GF-D8 (cell line): ENCODE measurements around the gene MARCO.
A peak's percentile ranks its signal among the peaks of the same experiment; 100 is the strongest.
"Not testable (repeated sequence)": the region's sequence is repeated elsewhere in the genome, so short reads cannot be mapped to it uniquely, and the experiment has no call there.

Experiments used
- DNase-seq: peaks from one replicate; lab custom pipeline; 2025; lab: John Stamatoyannopoulos, UW

MARCO gene

DNA sequence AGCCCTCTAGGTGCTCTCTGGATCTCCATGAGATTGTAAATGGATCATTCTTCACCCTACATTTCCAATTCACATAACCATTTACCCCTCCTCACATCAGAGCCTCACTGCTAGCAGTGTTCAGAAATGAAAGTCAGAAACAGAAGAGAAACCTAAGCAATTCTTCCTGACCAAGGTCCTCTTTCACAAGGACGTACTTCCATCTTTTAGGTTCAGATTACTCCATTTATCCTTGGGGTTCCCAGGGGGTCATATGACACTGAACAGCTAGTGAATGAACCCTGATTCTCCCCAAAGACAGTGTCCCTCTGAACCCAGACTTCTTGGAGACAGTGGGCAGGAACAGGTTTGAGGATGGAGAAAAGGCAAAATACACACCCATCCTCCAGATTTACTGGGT lies 12.9 kb upstream of the MARCO start:
- DNase-seq, result no peak

GRCh38 chr2:118932949-118933348 lies 9.0 kb upstream of the MARCO start:
- DNase-seq, result no peak

GRCh38 chr2:118936306-118936705 lies 5.7 kb upstream of the MARCO start:
- no peak for DNase-seq

- no peak for DNase-seq
These were observed 5.1 kb upstream of the MARCO start for GRCh38 chr2:118936936-118937335.

- no peak for DNase-seq
These were observed 4.2 kb upstream of the MARCO start for GRCh38 chr2:118937817-118938216.

DNA sequence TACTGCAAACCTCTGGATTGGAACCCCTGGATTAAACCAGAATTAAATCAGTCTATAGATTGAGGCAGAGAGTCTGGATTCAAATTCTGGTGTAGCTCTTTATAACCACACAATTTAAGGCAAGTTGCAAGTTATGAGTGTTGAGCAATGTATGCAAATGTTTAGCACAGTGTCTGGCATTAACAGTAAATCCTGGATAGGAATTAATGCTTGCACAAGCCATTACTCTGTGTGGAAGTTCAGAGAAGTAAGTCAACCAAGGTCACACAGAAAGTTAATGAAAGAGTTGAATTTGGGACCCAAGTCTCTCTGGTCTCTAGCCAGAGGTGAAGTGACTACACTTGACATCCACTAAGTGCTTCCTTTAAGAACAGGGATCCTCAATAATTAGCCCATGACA lies 2.0 kb upstream of the MARCO start:
- no peak for DNase-seq

GRCh38 chr2:118940486-118941120 lies 1.4 kb upstream of the MARCO start:
- peak; percentile 52 for DNase-seq

DNA sequence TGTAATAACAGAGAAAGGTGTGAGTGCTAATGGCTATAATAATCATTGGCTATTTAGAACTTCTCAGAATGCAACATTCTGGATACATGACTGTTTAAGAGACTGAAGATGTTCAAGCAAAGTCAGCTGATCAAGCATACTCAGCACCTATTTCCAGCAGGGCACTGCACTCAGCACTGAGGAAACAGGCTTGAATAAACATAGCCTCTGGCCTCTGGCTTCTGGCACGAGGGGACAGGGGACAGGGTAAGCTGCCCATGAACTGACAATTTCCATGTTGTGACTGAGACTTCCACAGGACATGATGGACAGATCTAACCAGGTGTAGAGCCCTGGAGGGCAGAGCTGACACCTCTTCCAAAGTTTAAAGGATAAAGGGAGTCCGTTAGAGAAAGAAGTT lies 1.3 kb downstream of the MARCO start:
- DNase-seq, result no peak

DNA sequence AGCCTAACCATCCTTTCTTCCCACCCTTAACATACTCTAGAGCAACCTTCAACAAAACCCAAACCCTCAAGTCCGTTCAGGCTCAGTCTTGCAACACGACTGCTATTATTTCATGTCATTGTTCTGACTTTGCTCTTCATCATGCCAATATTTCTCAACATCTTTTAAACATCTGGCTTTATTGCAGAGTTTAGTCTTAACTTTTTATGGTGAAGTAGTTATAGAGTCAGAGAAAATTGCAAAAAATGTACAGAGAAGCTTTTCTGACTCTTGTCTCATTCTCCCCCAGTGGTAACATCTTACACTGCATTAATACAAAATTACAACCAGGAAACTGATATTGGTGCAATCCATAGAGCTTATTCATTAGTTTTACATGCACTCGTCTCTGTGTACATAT lies 3.9 kb downstream of the MARCO start:
- DNase-seq, result no peak

GRCh38 chr2:118948266-118948665 lies 6.3 kb downstream of the MARCO start:
- DNase-seq, result not testable (repeated sequence)

- DNase-seq, result no peak
These were observed 12.5 kb downstream of the MARCO start for GRCh38 chr2:118954297-118955060.

GRCh38 chr2:118965737-118966136 lies 23.7 kb downstream of the MARCO start:
- DNase-seq, result no peak

DNA sequence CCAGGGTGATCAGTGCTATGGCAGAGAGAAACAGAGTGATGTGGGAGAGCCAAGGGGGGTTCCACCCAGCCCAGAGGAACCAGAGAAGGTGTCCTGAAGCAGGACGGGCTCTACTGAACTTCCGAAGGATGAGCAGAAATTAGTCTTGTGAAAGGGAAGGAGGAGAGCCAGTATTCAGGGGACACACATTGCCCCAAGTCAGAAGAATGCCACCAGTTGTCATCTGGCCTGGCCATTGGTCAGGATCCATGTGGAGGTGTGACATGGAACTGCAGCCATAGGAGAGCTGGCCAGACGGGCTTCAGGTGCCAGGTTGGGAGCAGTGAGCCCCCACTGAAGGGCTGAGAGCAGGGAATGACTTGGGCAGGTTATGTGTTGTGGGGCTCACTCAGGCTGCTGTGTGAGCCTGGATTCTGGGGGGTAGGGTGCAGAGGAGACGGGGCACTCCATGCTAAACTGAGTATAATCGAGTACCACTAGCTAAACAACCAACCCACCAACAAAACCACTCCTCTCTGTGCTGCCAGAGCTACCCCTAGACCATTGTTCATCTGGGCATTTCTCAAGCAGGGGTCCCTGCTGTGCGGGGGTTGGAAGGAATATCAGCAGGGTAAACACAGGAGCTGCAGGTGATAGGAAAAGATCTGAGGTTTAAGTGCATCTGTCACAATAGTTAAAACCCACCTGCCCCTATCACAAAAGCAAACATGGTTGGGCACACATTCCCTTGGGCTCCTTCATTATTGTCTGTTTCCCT lies 25.3 kb downstream of the MARCO start:
- DNase-seq, result no peak

- DNase-seq, result no peak
These were observed 26.0 kb downstream of the MARCO start for GRCh38 chr2:118968042-118968441.

- no peak for DNase-seq
These were observed 27.2 kb downstream of the MARCO start for GRCh38 chr2:118968961-118969733.

DNA sequence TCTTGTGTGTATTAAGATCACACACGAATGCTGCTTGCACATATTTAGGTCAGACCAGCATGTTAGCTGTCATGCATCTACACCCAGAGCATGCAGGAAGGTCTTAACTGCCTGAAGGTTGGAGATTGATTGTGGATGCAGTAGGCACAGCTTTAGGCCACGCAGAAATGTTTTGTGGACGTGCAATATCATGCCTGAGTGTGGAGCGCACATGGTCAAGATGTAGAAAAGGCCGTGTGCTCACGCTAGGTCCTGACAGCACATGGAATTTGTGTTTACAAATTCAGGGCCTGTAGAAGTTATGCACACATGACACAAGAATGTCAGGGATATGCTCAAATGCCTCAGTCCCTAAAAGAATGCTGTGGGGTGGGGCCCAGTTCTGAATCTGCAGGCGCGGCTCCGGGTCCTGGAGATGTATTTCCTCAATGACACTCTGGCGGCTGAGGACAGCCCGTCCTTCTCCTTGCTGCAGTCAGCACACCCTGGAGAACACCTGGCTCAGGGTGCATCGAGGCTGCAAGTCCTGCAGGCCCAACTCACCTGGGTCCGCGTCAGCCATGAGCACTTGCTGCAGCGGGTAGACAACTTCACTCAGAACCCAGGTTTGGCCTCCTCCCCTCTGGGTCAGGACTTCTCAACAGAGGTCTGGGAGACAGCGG lies 27.9 kb downstream of the MARCO start:
- no peak for DNase-seq

DNA sequence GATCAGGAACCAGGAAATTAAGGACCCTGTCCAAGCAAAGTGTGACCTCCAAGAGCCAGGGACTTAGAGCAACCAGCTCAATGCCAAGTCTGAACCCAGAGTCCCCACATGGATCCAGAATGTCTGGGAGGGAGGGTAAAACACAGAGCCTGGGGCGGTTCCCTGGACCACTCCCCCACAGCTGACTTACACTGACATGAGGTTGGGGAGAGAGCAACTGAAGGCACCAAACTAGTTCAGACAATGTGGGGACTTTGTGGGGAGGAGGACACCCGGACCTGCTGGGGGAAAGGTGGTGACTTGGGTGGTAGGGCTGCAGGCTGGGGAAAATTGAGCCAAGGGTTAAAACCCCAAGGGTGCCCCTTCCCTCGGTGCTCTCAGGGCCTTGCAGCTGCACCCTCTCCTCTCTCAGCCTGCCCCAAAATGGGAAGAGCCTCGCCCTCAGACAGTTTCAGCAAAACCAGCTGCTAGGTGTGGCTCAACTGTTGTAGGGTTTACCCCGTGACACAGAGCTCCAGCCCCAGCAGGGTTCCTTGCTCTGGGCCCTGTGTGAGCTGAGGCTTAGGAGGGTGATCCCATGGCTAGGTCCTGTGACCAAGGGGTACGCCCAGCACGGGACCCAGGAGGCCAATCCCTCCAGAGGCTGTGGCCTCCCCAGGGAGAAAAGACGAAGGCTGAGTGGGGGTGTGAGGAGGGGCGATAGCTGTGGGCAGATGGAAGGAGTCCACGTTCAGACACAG lies 28.6 kb downstream of the MARCO start:
- no peak for DNase-seq

DNA sequence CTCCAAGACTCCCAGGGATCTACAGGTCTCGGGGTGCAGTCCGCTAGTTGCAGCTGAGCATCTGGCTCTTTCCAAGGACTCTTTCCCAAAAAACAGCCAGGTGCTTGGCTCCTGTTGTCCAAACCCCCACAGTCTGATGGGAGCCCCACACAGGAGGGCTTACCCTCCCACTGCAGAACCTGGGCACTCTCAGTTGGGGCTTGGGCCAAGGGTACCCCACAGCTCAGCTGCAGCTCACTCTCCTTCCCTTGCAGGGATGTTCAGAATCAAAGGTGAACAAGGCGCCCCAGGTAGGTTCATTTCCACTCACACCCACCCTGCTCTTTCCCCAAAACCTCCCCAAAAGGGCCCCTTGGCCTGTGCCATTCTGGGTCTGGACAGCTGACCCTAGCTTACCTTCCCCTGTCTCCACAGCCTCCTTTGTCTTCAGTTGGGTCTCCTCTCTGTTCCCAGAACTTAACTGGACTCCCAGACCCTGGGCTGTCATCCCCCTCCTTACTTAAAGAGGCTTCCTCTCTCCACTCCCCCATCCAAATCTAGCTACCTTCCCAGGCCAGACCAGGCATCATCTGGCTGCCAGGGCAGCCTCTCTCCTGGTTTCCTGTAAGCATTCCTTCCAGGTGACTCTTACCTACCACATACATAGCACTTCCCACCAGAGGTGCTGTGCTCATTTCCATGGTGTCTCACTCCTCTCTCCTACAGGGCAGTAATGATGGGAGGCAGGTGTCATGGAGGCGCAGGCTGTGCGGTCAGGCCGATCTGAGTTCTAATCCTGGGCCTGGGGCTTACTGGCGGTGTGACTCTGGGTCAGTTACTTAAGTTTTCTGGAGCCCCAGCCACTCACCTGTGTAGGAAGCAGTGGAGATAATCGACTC lies 29.5 kb downstream of the MARCO start:
- no peak for DNase-seq

DNA sequence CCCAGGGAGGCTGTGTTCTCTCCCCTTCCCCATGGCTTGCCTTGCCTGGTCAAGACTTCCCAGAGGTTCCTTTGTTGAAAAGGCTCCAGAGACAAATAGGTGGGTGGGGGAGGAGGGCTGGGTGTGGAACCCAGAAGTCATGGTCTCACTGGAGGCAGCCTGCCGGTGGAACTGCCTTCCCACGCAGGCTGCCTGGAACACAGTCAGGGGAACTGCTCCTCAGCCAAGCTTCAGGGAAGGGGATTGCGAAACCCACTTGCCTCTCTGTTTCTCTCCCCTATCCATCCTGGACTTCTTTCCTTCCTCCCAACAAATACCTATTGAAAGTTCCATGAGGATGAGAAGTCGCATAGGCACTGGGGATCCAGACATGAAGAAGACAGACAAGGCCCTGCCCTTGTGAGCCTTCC lies 31.6 kb downstream of the MARCO start:
- DNase-seq, result no peak
